GM12878 (cell line): Measurements from ENCODE around the gene CCDC57. TPM values are rescaled to one million over a fixed set of nuclear protein-coding genes. Genes with fewer than 3 reads are reported as not detected.

ENCODE experiments used
- BACH1 ChIP-seq: fragments of 450-650 bp; IDR thresholded peaks from 2 replicates; pipeline ENCODE4 v1.6.1; 2017; ENCODE audit warnings: mild to moderate bottlenecking, borderline replicate concordance
- BMI1 ChIP-seq: fragments of 450-650 bp; IDR thresholded peaks from 2 replicates; pipeline ENCODE4 v1.6.1; 2016; ENCODE audit warnings: mild to moderate bottlenecking, moderate library complexity, borderline replicate concordance
- DPF2 ChIP-seq: fragments of 450-650 bp; IDR thresholded peaks from 2 replicates; pipeline ENCODE4 v1.6.1; 2017; ENCODE audit warnings: mild to moderate bottlenecking
- HDAC2 ChIP-seq: fragments of 200-600 bp; sonication (generic); IDR thresholded peaks from 2 replicates; pipeline ENCODE4 v1.6.1; 2017
- MYC ChIP-seq: IDR thresholded peaks from 2 replicates; pipeline ENCODE4 v1.6.1; 2011; ENCODE audit warnings: mild to moderate bottlenecking, low read length, moderate library complexity, inconsistent platforms; ENCODE audit not compliant: insufficient read depth, insufficient replicate concordance, insufficient read length, severe bottlenecking
- SUZ12 ChIP-seq: fragments of 200-600 bp; sonication (generic); IDR thresholded peaks from one replicate; pipeline ENCODE4 v1.6.1; 2018; ENCODE audit warnings: antibody characterized with exemption, mild to moderate bottlenecking; ENCODE audit not compliant: unreplicated experiment
- ZNF207 ChIP-seq: fragments of 450-650 bp; IDR thresholded peaks from 2 replicates; pipeline ENCODE4 v1.6.1; 2014; ENCODE audit warnings: antibody characterized with exemption, mild to moderate bottlenecking, borderline replicate concordance
- polyA plus RNA-seq, 11 experiments: library from polyadenylated mRNA; depleted of rRNA in 4 of 11; unstranded in 6 of 11; stranded (reverse) in 5 of 11; fragments of >200 nt; fragmentation: Nextera tagmentation in 4 of 11; fragmentation: Illumina TruSeq in 1 of 11; extraction: Ambion mirVana in 4 of 11; extraction: Trizol in 1 of 11; gene quantifications; 1 replicate in 1 of 11; 2 replicates in 10 of 11; pipeline versions ENCODE4 v1.2.1 to v1.2.3, GENCODE V29; 2011 to 2016; ENCODE audit warnings: inconsistent platforms in 2 of 11, missing spikeins in 2 of 11, low read depth in 1 of 11
- total RNA-seq, 4 experiments: library from RNA; depleted of rRNA in 3 of 4; stranded (reverse); fragments of >200 nt in 3 of 4; fragmentation: Illumina TruSeq in 1 of 4; extraction: Trizol in 1 of 4; gene quantifications; 2 replicates each; pipeline versions ENCODE4 v1.2.1 to v1.2.3, GENCODE V29; 2013 to 2021
- TF ChIP-seq, protein P1 (sequence below): fragments of 450-650 bp; IDR thresholded peaks from 2 replicates; pipeline ENCODE4 v1.6.1; 2018; ENCODE audit warnings: mild to moderate bottlenecking, low read depth, moderate library complexity; ENCODE audit not compliant: partially characterized antibody
- TF ChIP-seq, protein P2 (sequence below): fragments of 450-650 bp; formaldehyde crosslinking; IDR thresholded peaks from 2 replicates; pipeline ENCODE4 v1.4.0; 2020; ENCODE audit warnings: mild to moderate bottlenecking, moderate library complexity
- TF ChIP-seq, protein P3 (sequence below): fragments of 450-650 bp; IDR thresholded peaks from 2 replicates; pipeline ENCODE4 v1.6.1; 2017; ENCODE audit warnings: low read depth, mild to moderate bottlenecking, moderate library complexity

The CCDC57 gene
- total and polyA plus RNA-seq, 10 of the 15 experiments (the other 5 are each of a cell fraction or from before 2014, with no cell fraction given): 5.4 to 123 (median 45.8) TPM

DNA sequence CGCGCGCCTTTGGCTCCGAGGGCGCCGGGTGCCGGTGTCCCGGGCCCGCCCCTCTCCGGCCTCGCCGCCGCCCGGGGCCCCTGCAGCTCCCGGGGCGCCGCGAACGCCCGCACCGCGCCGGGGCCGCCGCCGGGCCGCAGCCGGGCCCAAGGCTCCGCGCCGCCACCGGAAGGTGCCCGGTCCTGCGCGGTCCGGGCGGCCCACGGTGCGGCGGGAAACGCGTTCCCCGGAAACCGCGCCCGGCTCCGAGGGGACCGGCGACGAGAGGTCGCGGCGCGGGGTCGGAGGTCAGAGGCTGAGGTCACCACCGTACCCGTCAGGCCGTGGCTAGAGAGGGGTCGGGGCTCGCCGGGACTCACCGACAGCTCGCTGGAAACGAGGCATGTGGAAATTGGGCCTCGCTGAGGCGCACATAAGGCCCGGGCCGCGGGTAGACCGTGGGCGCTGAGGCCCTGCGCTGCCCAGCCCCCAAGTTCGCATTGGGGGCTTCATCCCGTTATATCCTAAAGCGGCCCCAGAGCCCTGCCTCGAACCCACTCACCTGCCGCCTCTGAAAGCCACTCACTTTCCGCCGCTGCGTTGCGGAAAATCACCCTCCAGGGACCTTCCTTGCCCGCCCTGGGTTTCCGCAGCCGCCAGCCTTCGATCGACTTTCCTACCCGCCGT is 146.9 kb downstream of the CCDC57 start, which contains the start of gene DUS1L (continued):
- TF ChIP-seq, protein P1, sequence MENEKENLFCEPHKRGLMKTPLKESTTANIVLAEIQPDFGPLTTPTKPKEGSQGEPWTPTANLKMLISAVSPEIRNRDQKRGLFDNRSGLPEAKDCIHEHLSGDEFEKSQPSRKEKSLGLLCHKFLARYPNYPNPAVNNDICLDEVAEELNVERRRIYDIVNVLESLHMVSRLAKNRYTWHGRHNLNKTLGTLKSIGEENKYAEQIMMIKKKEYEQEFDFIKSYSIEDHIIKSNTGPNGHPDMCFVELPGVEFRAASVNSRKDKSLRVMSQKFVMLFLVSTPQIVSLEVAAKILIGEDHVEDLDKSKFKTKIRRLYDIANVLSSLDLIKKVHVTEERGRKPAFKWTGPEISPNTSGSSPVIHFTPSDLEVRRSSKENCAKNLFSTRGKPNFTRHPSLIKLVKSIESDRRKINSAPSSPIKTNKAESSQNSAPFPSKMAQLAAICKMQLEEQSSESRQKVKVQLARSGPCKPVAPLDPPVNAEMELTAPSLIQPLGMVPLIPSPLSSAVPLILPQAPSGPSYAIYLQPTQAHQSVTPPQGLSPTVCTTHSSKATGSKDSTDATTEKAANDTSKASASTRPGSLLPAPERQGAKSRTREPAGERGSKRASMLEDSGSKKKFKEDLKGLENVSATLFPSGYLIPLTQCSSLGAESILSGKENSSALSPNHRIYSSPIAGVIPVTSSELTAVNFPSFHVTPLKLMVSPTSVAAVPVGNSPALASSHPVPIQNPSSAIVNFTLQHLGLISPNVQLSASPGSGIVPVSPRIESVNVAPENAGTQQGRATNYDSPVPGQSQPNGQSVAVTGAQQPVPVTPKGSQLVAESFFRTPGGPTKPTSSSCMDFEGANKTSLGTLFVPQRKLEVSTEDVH: no peak
- TF ChIP-seq DPF2 (peak; percentile 60; the same call in 1 of the 2 replicates), SUZ12 (no peak), ZNF207 (no peak), BACH1 (no peak; the same call in 1 of the 2 replicates), MYC (no peak), HDAC2 (no peak), BMI1 (no peak)
- TF ChIP-seq, protein P2, sequence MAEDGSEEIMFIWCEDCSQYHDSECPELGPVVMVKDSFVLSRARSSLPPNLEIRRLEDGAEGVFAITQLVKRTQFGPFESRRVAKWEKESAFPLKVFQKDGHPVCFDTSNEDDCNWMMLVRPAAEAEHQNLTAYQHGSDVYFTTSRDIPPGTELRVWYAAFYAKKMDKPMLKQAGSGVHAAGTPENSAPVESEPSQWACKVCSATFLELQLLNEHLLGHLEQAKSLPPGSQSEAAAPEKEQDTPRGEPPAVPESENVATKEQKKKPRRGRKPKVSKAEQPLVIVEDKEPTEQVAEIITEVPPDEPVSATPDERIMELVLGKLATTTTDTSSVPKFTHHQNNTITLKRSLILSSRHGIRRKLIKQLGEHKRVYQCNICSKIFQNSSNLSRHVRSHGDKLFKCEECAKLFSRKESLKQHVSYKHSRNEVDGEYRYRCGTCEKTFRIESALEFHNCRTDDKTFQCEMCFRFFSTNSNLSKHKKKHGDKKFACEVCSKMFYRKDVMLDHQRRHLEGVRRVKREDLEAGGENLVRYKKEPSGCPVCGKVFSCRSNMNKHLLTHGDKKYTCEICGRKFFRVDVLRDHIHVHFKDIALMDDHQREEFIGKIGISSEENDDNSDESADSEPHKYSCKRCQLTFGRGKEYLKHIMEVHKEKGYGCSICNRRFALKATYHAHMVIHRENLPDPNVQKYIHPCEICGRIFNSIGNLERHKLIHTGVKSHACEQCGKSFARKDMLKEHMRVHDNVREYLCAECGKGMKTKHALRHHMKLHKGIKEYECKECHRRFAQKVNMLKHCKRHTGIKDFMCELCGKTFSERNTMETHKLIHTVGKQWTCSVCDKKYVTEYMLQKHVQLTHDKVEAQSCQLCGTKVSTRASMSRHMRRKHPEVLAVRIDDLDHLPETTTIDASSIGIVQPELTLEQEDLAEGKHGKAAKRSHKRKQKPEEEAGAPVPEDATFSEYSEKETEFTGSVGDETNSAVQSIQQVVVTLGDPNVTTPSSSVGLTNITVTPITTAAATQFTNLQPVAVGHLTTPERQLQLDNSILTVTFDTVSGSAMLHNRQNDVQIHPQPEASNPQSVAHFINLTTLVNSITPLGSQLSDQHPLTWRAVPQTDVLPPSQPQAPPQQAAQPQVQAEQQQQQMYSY (CRISPR knock-in tag): 0 out of 2 replicates have a peak, but pooled peaks have one; percentile 39
- TF ChIP-seq, protein P3, sequence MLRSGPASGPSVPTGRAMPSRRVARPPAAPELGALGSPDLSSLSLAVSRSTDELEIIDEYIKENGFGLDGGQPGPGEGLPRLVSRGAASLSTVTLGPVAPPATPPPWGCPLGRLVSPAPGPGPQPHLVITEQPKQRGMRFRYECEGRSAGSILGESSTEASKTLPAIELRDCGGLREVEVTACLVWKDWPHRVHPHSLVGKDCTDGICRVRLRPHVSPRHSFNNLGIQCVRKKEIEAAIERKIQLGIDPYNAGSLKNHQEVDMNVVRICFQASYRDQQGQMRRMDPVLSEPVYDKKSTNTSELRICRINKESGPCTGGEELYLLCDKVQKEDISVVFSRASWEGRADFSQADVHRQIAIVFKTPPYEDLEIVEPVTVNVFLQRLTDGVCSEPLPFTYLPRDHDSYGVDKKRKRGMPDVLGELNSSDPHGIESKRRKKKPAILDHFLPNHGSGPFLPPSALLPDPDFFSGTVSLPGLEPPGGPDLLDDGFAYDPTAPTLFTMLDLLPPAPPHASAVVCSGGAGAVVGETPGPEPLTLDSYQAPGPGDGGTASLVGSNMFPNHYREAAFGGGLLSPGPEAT: no peak
- TF ChIP-seq, all 136 proteins: peak for 62
